Breast epithelium (tissue), 4 donors: ENCODE measurements around the gene ARSA. TPM values are rescaled to one million over a fixed set of nuclear protein-coding genes. Genes with fewer than 3 reads are reported as not detected.
A peak's percentile ranks its signal among the peaks of the same experiment; 100 is the strongest.

Source experiments
- DNase-seq, 2 donors: peaks; one replicate each; pipeline ENCODE4 v3.0.0-alpha.2; 2019; ENCODE audit warnings: low spot score in 2 of 2
- H3K27ac ChIP-seq, 2 donors: fragments of 200-600 bp; sonication (generic) in 1 of 2; one replicate each; pipeline ENCODE4 v1.5.1; 2016 to 2019; ENCODE audit warnings: mild to moderate bottlenecking in 1 of 2
- H3K27me3 ChIP-seq, 2 donors: fragments of 200-600 bp; sonication (generic) in 1 of 2; one replicate each; pipeline versions ENCODE4 v1.5.1 to v1.6.0; 2017 to 2019; ENCODE audit warnings: control low read depth in 1 of 2, mild to moderate bottlenecking in 1 of 2
- H3K36me3 ChIP-seq: fragments of 200-600 bp; one replicate; pipeline ENCODE4 v1.5.1; 2019
- H3K4me1 ChIP-seq, 2 donors: fragments of 200-600 bp; sonication (generic); one replicate each; pipeline ENCODE4 v1.5.1; 2016 to 2019; ENCODE audit warnings: control low read depth in 1 of 2
- H3K4me3 ChIP-seq, 3 donors: fragments of 200-600 bp; sonication (generic); 1 replicate in 2 of 3; 2 replicates in 1 of 3; pipeline ENCODE4 v1.5.1; 2016 to 2019; ENCODE audit warnings: mild to moderate bottlenecking in 3 of 3, moderate library complexity in 2 of 3
- H3K9me3 ChIP-seq, 2 donors: fragments of 200-600 bp; sonication (generic) in 1 of 2; one replicate each; pipeline ENCODE4 v1.5.1; 2016 to 2019; ENCODE audit warnings: control low read depth in 1 of 2
- CTCF ChIP-seq, 3 donors: fragments of 450-650 bp; IDR thresholded peaks; one replicate each; pipeline ENCODE4 v1.5.1; 2016 to 2017; ENCODE audit warnings: antibody characterized with exemption in 3 of 3, mild to moderate bottlenecking in 3 of 3, moderate library complexity in 3 of 3
- POLR2A ChIP-seq: fragments of 450-650 bp; IDR thresholded peaks from one replicate; pipeline ENCODE4 v1.6.1; 2016; ENCODE audit warnings: antibody characterized with exemption, mild to moderate bottlenecking, moderate library complexity
- POLR2AphosphoS5 ChIP-seq, 3 donors: sonication (generic); formaldehyde crosslinking; IDR thresholded peaks; one replicate each; pipeline ENCODE4 v1.6.1; 2017; ENCODE audit warnings: antibody characterized with exemption in 3 of 3
- intact Hi-C: fragments of 100-400 bp; cut with DNase I; formaldehyde crosslinking; loops from one replicate; pipeline ENCODE4 v1.15.1; 2023; ENCODE audit warnings: low total_unique reads
- total RNA-seq, 3 donors: library from RNA; depleted of rRNA; stranded (reverse); fragments of >200 nt; gene quantifications; one replicate each; pipeline ENCODE4 v1.1.0, GENCODE V29; 2016

ARSA gene
- total RNA-seq, 3 donors from 2014 or later = 23.8 to 39.0 (median 36.3) TPM

GRCh38 chr22:50633086-50633485, 5.1 kb upstream of the ARSA start:
- DNase-seq = peak in 1 of 2 donors; percentile 15
- H3K27me3 ChIP-seq = no peaks in the 10 kb centered on the region
- peaks cover 0 to 6% of the 10 kb centered on the region in 2 donors for H3K4me1 ChIP-seq
- TF ChIP-seq POLR2AphosphoS5 (IDR thresholded peaks at IDR 0.05) = no peak
- TF ChIP-seq CTCF (IDR thresholded peaks at IDR 0.05) = no peak
- TF ChIP-seq POLR2A = no peak
- no peaks in the 10 kb centered on the region for H3K36me3 ChIP-seq
- H3K9me3 ChIP-seq = no peaks in the 10 kb centered on the region
- intact Hi-C loops = no loop called here
- H3K4me3 ChIP-seq = no peak overlapping the region
- H3K27ac ChIP-seq = no peak overlapping the region

- no peaks in the 10 kb centered on the region for H3K27me3 ChIP-seq
- TF ChIP-seq CTCF (IDR thresholded peaks at IDR 0.05) = no peak
- TF ChIP-seq POLR2A = no peak
- TF ChIP-seq POLR2AphosphoS5 (IDR thresholded peaks at IDR 0.05) = no peak
- intact Hi-C loops = no loop called here
- H3K4me3 ChIP-seq = no peak overlapping the region
- H3K4me1 ChIP-seq = peaks cover 0 to 13% of the 10 kb centered on the region in 2 donors
- DNase-seq = peak in 1 of 2 donors; percentile 22
- no peaks in the 10 kb centered on the region for H3K36me3 ChIP-seq
- H3K9me3 ChIP-seq = no peaks in the 10 kb centered on the region
- no peak overlapping the region for H3K27ac ChIP-seq
Measured at GRCh38 chr22:50630376-50630775, 2.4 kb upstream of the ARSA start.

GRCh38 chr22:50628543-50629134, 687 bp upstream of the ARSA start:
- H3K27ac ChIP-seq = peak overlapping the region; percentile 78 to 81

GRCh38 chr22:50626850-50627641, 906 bp downstream of the ARSA start:
- DNase-seq = peak in 1 of 2 donors; percentile 53

More at GRCh38 chr22:50628543-50629134, 687 bp upstream of the ARSA start:
- peak overlapping the region; percentile 70 to 83 (median 73) for H3K4me3 ChIP-seq
- no peak for TF ChIP-seq POLR2AphosphoS5 (IDR thresholded peaks at IDR 0.05)
- TF ChIP-seq CTCF (IDR thresholded peaks at IDR 0.05) = no peak
- TF ChIP-seq POLR2A = no peak
- H3K9me3 ChIP-seq = no peaks in the 10 kb centered on the region
- intact Hi-C loops = no loop called here
- H3K27me3 ChIP-seq = no peaks in the 10 kb centered on the region
- no peak for DNase-seq
- peaks cover 0 to 13% of the 10 kb centered on the region in 2 donors for H3K4me1 ChIP-seq
- H3K36me3 ChIP-seq = no peaks in the 10 kb centered on the region

More at GRCh38 chr22:50626850-50627641, 906 bp downstream of the ARSA start:
- TF ChIP-seq POLR2A = no peak
- no peak for TF ChIP-seq CTCF (IDR thresholded peaks at IDR 0.05)
- Histone ChIP-seq H3K9me3 (no peaks in the 10 kb centered on the region), H3K36me3 (no peaks in the 10 kb centered on the region), H3K27ac (peak overlapping the region; percentile 81 to 88), H3K4me1 (peaks cover 0 to 13% of the 10 kb centered on the region in 2 donors), H3K4me3 (peak overlapping the region; percentile 70 to 83 (median 73)), H3K27me3 (no peaks in the 10 kb centered on the region)
- intact Hi-C loops = no loop called here
